ENCODE results near the gene SAT1.
A peak's percentile ranks its signal among the peaks of the same experiment; 100 is the strongest.
"Not testable (repeated sequence)": the region's sequence is repeated elsewhere in the genome, so short reads cannot be mapped to it uniquely, and the experiment has no call there.

Gene SAT1

DNA sequence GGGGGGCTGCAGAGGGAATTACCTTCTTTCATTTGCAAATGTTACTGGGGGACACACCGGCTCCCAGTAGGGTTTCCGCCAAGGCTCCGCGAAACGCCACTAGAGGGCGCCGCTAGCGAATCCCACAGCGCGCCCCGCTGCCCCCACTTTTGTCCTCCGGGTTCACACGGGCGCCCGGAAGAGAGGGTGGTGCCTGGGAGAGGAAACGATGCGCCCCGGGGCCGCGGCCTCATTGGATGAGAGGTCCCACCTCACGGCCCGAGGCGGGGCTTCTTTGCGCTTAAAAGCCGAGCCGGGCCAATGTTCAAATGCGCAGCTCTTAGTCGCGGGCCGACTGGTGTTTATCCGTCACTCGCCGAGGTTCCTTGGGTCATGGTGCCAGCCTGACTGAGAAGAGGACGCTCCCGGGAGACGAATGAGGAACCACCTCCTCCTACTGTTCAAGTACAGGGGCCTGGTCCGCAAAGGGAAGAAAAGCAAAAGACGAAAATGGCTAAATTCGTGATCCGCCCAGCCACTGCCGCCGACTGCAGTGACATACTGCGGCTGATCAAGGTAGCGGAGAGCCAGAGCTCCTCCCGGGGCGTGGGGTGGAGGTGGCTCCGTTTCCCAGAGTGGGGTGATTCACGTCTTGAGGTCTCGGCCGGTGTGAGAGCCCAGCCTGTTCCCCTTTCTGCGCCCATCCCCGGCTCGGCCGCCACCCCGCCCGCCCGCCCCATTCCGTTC is at the start of gene SAT1:
TSS of gene SAT1 (plus strand) at position 311 of the 726 bp plus-strand sequence. CDS start at position 490, 179 bp downstream.
- DNase-seq: peak; percentile 94

GRCh38 chrX:23736030-23736429 is 46.9 kb upstream of the SAT1 start:
- DNase-seq: no peak

GRCh38 chrX:23737413-23737812 is 45.6 kb upstream of the SAT1 start:
- DNase-seq: no peak

DNA sequence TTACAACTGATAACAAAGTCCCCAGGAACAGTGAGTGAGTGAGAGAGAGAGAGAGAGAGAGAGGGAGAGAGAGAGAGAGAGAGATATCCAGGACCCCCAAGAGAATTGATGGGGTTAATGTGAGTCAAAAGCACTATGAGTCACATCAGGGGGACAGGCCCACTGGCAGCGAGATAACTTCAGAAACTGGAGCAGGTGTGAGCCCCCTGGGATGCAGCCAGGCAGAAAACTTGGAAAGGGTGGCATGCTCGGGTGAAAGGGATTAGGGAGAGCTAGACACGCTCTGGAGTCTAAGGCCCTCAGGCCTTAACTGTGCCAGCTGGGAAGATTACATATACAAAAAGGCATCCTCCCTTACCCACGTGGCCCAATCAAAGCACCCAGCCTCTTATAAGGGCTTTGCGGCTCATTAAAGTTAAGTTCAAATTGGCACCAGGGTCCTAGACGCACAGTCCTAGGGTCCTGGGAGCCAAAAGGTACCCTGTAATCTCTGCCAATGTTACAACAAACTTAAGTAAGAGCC is 40.7 kb upstream of the SAT1 start:
- DNase-seq: no peak

DNA sequence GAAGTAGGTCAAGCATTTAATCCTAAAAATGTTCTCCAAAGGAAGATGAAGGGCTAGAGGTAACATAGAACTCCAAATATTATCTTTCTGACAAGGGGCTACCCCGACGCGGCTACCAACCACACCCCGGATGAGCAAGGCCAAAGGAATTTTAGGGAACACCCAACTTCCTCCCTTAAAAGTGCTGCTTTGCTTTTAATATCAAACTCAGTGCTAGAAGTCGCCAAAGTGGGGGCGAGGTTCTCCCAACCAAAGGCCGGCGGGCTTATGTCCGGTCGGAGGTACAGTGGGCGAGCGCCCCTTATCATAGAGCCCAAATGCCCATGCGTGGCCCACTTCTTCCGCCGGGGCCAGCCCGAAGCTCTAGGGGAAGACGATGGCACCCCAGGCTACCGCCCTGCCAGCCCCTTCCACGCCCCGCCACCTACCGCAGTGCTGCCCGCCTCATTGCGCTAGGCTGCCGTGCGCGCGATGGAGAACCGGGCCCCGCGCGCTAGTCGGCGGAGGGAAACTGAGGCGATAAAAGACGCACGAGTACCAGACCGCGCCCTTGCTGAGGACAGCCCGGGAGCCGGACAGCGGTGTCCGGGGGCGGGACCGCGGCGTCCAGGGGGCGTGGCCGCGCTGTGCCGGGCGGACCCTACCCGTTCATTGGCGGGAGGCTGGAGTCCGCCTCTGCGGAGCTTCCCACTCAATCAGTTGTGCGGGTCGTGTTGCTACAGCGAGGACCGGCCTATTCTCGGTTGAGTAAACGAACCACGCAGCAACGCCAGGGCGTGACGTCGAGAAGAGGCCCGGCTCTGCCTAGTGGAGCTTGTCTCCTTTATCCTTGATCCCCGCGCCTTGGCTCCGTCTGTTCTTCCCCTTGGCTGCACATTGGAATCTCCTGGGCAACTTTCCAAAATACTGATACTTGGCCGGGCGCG is 40.0 kb upstream of the SAT1 start, which contains the start of gene ACOT9:
TSS of gene ACOT9 (minus strand) at position 580 of the 926 bp plus-strand sequence. CDS start at position 448, 132 bp downstream.
- DNase-seq: no peak

DNA sequence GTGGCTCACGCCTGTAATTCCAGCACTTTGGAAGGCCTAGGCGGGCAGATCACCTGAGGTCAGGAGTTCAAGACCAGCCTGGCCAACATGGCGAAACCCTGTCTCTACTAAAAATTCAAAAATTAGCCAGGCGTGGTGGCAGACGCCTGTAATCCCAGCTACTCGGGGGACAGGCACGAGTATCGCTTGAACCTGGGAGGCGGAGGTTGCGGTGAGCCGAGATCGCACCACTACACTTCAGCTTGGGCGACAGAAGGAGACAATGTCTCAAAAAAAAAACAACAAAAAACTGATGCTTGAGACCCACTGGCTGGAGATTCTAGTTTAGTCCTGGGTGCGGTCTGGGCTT is 39.4 kb upstream of the SAT1 start:
- DNase-seq: not testable (repeated sequence)

GRCh38 chrX:23745786-23746185 is 37.2 kb upstream of the SAT1 start:
- DNase-seq: no peak

DNA sequence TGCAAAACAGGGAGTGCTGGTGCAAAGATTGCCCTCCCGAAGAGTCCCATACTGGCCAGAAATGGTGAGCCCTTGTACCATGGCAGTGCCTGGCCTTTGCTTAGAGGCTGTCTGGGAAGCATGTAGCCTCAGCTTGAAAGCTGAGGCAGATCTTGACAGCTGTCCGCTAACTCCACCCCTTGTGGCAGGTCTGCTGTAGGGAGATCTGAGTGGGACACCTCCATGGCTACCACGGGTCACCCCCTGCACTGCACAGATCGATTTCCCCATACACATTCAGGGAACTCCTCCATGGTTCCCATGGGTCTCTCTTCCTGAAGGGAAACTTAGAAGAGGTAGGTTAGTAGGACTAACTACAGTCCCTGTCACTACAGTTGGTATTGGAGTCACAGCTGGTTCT is 33.8 kb upstream of the SAT1 start:
- DNase-seq: no peak

DNA sequence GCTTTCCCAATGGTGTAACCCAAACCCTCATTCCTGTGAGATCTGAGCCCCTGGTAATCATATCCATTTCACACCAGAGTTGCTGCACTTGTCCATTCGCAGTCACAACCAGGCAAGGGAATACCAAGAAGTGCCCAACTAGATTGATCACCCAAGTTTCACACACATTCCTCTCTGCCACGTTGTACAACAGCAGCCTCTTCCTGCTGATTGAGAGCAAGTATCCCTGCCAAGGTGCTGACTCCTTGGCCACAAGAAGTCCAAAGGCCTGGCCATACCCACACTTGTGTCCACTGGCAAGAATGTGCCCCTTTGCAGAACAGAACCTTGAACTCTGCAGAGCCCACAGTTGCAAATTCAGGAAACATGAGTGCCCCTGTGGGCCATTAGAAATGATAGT is 33.4 kb upstream of the SAT1 start:
- no peak for DNase-seq

- no peak for DNase-seq
These were observed 30.1 kb upstream of the SAT1 start for GRCh38 chrX:23752740-23753415.

DNA sequence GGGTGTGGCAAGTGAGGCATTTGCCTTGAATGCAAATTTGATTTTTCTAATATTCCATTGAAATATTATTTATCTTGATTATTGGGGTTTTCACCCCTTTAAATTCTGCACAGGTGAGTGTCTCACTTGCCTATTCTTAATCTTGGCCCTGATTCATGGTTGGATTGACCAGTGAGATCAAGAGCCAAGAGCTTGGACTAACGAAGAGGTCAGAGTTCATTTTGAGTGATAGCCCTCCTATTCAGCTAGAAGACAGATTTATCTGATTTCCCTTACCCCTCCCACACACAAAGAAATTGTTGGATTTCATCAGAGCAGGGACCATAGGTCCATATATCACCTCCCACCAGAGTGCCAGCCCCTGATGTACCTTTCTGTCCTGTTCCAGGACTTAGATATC is 28.3 kb upstream of the SAT1 start:
- DNase-seq: no peak

DNA sequence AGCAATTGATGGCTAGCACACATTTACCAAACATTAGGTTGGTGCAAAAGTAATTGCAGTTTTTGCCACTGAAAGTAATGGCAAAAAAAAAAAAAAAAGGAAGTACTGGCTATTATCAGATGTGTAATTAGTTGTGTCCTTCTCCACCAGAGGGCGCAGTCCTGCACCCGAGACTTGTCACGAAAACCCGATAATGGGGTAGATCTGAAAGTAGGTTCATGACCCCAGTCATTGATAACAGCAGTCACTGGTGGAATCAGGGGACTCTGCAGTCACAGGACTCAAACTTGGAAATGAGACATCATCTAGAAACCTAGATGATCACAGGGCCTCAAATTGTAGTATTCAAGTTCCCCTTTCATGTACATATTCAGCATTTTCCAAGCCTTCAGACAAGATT is 26.8 kb upstream of the SAT1 start:
- peak; percentile 32 for DNase-seq

- DNase-seq: peak; percentile 9
These were observed 23.2 kb upstream of the SAT1 start for GRCh38 chrX:23759821-23760220.

DNA sequence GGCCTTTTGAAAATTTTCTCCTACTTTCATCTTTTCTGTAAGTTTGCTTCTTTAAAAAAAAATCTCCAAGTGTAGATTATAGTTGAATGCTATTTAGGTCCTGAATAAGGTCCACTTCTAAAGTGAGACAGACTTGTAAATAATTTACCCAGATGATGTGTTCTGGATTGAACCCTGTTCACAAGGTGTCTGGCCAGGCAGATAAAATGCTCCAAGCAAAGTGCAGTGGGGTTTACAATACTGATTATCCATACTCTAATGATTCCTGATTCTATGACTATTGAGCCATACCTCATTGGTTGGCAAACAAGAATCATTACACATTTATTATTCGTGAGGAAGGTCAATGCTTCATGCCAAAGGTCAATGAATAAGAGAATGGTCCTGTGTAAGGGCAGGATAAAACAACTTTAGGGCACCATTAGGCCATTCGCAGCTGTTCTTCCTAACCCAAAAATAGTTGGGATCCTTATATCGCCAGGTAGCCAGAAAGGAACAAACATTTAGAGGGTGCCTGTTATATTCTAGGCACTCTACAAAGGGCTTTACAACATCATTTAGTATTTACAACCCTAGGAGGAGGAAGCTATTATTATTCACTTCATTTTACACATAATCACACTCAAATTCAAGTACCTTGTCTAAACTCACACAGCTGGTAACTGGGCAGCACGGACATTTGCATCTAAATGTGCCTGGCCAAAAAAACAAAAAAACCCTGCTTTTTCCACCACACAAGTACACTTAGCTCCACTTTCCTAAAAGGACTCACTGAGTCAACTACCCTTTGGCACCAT is 18.6 kb upstream of the SAT1 start:
- DNase-seq: peak; percentile 51

DNA sequence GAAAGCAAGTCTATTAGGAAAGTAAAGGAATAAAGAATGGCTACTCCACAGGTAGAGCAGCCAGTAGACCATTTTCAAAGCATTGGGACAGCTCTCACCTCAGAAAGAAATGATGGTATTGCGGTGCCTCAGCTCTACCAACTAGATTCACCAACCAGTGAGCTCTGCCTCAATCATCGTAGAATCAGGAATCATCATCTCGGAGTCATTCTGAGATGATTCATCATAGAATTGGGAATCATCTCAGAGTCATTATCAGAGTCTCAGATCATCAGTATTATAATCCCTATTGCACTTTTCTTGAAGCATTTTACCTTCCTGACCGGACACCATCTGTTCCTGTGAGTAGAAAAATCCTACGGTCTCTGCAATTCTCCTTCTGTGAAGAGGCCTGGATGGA is 17.5 kb upstream of the SAT1 start:
- DNase-seq: no peak

DNA sequence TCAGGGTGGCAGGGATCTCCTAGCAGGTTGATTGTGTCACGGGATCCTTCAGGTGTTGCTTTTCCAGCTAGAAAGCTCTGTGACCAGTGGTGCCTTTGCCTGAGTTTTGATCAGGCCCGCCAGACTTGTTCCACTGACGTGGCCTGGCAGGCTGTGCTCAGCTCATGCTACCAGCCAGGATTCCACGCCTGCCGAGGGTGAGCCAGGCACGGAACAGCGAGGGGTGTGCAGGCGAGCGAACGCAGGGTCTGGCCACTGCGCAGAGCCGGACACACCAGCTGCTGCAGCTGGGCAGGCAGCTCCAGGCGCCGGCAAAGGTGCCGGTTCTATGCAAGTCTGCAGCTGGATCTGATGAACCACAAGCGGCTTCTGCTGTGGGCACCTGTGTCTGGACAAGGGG is 17.1 kb upstream of the SAT1 start:
- DNase-seq: no peak

- DNase-seq: no peak
These were observed 16.1 kb upstream of the SAT1 start for GRCh38 chrX:23766650-23767551.

- DNase-seq: no peak
These were observed 12.8 kb upstream of the SAT1 start for GRCh38 chrX:23770142-23770541.

GRCh38 chrX:23771086-23771485 is 11.9 kb upstream of the SAT1 start:
- not testable (repeated sequence) for DNase-seq

GRCh38 chrX:23773601-23774175 is 9.3 kb upstream of the SAT1 start:
- DNase-seq: no peak

DNA sequence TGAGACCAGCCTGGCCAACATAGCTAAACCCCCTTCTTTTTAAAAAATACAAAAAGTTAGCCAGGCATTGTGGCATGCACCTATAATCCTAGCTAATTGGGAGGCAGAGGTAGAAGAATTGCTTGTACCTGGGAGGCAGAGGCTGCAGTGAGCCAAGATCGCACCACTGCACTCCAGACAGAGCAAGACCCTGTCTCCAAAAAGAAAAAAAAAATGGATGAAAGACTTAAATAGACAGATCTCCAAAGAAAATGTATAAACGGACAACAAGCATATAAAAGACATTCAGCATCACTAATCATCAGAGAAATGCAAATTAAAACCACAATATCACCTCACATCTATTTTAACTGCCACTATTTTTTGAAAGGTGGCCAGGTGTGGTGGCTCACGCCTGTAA is 6.6 kb upstream of the SAT1 start:
- no peak for DNase-seq

Data from NCI-H2107 (cell line).